Activated CD4-positive, alpha-beta T cell treated with anti-CD3 and anti-CD28 coated beads, Interleukin-2, Interleukin-4, amounts not matched to agents 100 ng/mL and 50 ng/mL, durations not matched to agents 16 hours and 8 hours (primary cell): Measurements from ENCODE around the gene SRBD1.
"Not testable (repeated sequence)": the region's sequence is repeated elsewhere in the genome, so short reads cannot be mapped to it uniquely, and the experiment has no call there.

Source experiments
- DNase-seq: peaks from one replicate; pipeline ENCODE4 v3.0.0-alpha.2; 2020; ENCODE audit warnings: low spot score

Gene SRBD1

GRCh38 chr2:45426025-45426424 lies 185.0 kb downstream of the SRBD1 start:
- not testable (repeated sequence) for DNase-seq

- DNase-seq, result no peak
Observed at GRCh38 chr2:45422921-45423320, 188.1 kb downstream of the SRBD1 start.

DNA sequence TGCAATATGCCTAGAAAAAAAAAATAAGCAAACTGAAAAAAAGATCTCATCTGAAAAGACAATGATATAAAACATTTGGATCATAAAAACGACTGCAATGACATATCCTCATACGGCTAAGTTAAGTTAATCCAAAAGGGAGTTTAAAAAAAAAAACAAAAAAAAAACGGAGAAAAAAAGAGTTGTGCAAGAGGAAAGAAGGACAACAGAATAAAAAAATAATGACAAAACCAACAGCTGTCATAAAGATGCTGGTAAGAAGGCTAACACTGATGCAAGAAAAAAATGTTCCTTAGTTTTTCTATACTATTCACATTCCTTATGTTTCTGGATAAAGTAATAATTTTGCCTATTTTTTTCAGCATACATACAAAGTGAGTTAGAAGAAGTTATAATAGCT lies 192.5 kb downstream of the SRBD1 start:
- DNase-seq, result no peak

DNA sequence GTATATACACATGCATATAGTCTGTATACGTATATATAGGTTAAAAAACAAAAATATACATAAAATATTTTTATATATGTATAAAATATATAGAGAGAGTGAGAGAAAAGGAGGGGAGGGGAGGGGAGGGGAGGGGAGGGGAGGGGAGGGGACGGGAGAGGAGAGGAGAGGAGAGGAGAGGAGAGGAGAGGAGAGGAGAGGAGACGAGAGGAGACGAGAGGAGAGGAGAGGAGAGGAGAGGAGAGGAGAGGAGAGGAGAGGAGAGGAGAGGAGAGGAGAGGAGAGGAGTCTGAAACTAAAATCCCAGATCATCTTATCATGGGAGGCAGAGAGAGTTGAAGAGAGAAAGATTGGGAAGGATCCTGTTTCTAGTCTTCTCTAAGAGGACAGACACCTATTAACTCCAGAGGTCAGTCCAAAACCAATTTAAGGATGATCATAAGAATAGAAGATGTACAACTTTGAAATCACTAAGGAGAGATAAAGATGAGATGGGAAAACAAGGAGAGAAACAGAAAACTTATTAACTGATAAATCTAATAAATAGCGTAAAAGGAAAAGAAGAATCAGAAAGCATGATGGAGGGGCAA lies 195.4 kb downstream of the SRBD1 start:
- no peak for DNase-seq

- no peak for DNase-seq
Observed at GRCh38 chr2:45412754-45413379, 198.2 kb downstream of the SRBD1 start.

- no peak for DNase-seq
Observed at GRCh38 chr2:45409677-45410076, 201.4 kb downstream of the SRBD1 start.

DNA sequence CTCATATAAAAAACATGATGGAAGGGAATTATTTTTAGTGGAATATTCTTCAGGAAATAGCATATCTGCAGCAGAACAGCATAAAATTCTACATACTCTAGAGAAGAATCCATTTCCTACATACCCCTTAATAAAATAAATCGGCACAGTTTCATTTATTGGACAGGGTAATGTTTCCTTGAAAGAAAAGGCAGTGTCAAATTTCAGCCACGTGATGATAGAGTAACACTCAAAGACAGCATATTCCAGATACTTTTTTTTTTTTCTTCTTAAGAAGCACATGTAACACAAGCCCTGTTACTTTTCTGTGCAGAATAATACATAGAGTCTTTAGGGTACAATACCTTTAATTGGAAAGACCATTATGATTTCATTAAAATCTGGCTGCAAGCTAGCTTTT lies 204.4 kb downstream of the SRBD1 start:
- no peak for DNase-seq

- DNase-seq, result no peak
Observed at GRCh38 chr2:45404807-45405297, 206.2 kb downstream of the SRBD1 start.

- DNase-seq, result no peak
Observed at GRCh38 chr2:45403036-45403435, 208.0 kb downstream of the SRBD1 start.

DNA sequence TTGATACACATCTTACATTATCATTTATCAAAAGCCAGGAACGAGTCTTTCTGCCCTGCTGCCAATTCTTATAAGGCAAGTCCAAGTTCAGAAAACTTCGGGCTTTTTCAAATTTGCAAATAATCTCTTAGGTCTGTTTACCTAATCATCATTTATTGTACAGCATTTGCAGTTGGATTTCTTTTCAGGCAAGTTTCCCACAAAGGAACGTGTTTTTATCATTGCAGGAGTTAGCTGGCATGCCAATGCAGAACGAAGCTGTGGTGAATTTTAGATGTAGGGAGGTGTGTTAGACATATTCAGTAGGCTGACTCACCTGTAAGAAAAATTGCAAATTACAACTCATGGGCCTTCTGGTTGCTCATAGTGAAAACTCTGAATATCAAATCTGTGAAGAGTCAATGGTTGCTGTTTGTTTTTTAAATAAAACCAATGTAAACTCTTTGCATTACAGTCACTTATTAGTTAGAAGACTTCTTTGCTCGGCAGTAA lies 209.6 kb downstream of the SRBD1 start:
- no peak for DNase-seq

DNA sequence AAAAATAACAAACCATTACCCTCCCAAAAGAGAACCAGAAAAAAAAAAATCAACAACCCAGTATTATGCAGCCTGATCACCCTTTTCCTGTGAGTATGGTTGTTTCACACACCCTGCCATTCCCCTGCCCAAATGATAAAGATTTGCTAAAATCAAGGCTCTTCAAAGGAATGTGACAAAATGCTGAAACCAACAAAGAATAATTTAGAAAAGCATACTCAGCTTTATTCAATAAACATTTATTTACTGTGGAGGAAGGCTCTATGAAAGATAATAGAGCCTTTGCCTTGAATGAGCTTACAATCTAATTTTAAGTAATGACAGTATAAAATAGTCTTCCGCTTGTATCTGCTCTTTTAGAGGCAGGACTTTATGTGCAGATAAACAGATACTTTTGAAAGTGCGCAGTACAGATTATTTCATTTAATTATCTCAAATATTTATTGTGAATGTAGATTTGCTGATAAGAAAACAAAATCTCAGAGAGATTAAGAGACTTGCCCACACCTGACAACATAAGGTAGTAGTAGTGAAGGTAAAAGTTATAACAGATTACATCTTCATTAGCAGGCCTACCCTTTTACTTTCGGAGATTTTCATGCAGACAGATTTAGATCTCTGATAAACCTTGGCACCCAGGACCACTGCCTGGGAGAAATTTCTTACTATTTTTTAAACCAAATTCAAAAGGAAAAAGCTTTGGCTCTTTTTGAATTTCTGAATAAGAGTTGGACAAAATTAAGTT lies 211.9 kb downstream of the SRBD1 start:
- no peak for DNase-seq

DNA sequence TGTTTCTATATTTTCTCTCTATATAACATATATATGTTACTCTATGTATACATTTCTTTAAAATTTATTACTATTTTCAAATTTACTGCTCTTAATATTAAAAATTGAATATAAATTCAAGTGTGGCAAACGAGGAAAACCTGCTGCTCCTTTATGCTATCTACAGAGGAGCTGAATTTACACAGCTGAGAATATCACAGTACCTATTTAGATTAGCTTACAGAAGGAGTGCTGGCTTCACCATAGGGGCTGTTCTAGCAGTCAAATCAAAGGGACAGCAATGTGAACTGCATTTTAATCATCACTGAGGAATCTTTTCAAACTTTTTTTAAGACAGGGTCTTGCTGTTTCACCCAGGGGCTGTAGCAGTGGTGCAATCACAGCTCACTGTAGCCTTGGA lies 213.8 kb downstream of the SRBD1 start:
- no peak for DNase-seq

DNA sequence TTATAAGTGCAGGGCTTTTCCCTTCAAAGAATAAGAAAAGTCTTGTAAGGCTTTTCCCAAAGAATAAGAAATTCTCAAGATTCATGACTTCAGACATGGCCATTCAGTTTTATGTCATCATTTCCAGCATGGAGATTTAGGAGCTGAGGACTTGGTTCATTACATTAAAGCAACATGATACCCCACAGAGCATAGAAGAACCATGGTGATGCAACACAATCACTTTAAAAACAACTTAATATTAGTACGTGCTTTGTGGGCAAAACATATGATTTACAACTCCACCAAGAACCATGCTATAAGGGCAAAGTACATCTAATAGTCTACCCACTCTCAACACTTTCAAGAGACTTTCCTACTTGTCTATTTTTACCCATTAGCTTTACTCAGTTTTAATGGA lies 214.4 kb downstream of the SRBD1 start:
- DNase-seq, result no peak

- DNase-seq, result no peak
Observed at GRCh38 chr2:45394842-45395241, 216.2 kb downstream of the SRBD1 start.

DNA sequence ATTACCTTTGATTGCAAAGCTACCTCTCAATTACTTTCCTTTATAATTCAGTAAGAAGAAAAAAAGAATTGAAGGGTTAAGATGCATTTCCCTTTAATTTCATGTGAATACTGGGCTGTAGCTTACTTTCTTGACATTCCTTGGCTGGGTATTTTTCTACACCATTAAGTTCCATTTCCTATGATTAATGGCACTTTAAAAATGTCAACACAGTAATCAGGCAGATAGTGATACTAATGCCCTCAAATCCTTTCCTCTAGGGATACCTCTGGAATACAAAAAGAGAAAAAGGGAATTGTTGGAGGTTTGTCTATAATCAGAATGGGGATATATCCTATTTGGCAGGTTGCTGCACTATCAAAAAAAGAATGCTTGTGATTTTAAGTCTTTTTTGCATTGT lies 216.9 kb downstream of the SRBD1 start:
- DNase-seq, result no peak

DNA sequence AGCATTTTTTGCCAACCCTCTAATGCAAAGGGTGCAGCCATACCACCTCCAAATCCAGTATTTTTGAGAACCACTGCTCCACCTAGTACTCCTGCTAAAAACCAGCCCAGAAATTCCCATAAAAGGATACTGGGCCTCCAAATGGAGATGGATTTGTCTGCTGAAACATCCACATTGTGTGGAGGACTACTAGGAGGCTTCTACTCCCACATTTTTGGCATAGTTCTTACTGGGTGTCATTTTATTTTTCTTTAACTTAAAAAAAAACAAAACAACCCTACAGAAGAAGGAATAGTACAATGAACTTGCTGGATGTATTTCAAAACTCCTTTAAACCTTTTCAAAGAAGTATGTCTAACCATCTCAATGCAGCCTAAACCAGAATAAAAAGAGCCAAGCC lies 219.2 kb downstream of the SRBD1 start:
- DNase-seq, result no peak

GRCh38 chr2:45390861-45391260 lies 220.2 kb downstream of the SRBD1 start:
- DNase-seq, result no peak

GRCh38 chr2:45390441-45390840 lies 220.6 kb downstream of the SRBD1 start:
- DNase-seq, result no peak

DNA sequence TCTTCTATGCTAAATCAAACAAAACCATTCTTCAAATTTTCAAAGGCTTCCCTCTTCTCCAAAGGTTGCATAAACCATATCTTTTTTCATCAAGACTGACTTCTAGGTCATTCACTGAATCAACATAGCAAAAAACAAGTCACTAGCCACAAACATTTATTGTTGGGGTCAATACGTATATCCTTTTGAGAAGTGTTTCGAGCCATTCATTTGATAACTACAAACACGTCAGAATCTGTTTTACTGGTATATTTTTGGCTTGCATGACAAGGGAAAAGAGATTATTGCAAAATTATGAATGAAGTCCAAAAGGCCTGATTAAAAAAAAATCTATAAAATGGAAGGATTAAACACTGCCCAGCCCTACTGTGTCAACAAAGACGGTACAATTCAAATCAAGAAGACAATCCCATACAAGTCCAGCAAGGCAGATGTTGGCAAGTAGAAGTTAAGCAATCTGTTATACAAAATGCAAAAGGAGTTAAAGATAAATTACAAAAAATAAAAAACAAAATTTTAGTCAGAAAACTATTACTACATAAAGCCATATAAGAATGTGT lies 222.4 kb downstream of the SRBD1 start:
- DNase-seq, result no peak

DNA sequence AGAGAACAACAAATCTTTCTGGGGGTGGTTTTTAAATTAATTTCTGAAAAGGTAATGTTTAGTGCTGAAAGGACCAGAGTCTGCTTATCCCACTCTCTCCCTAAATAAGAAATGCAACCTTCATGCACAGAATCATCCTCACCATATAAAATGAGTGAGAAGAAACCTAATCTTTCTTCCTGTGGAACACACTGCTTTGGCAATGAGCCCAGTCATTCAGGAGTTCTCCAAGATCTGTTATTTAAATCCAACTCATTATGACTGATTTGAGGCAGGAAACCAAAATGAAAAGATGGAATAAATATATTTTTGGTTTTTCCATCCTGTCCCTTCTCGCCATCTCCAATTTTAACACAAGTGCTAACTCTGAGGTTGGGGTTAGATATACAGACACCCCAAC lies 228.3 kb downstream of the SRBD1 start:
- no peak for DNase-seq

GRCh38 chr2:45380131-45380836 lies 230.8 kb downstream of the SRBD1 start:
- no peak for DNase-seq

DNA sequence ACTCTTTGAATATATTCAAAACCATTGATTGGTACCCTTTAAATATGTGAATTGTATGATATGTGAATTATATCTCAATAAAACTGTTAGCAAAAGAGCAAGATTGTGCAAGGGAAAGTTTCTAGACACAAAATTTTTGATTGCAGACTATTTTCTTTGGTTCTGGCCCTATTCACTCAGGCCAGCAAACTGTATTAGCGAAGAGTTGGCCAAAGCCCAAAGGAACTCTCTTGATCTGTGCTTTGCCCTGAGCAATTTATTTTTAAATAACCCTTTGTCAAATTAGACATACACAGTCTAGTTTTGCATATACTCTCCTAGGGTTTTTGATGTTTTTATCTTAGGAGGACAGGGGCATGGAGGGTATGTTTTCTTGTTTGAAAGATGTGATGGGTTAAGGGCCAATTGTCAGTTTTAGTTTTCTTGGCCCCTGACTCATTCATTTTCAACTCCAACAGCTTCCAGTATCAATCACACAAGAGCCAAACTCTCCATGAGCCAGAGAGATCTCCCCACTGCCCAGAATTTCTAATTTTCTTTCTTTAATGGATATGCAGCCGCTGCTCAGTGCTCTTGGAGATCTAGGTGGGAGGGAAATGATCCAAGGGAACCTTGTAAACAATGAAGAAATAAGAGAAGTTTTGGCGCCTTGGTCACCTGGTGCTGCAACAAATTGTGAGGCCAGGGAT lies 231.5 kb downstream of the SRBD1 start:
- no peak for DNase-seq
